DMS153 (cell line): ENCODE results near the gene MRPS7.

Experiments
- DNase-seq: peaks from one replicate; lab custom pipeline; 2025; lab: John Stamatoyannopoulos, UW

Gene MRPS7

GRCh38 chr17:75261336-75262111 is at the start of gene MRPS7, which contains the start of gene GGA3:
MRPS7 (plus strand) TSS chr17:75261879; CDS start chr17:75261901, 22 bp downstream.
GGA3 (minus strand) TSS chr17:75261606; CDS start chr17:75261587, 19 bp downstream.
- DNase-seq, result peak; percentile 83

GRCh38 chr17:75218131-75218530 is 43.5 kb upstream of the MRPS7 start:
- no peak for DNase-seq

- no peak for DNase-seq
Measured at GRCh38 chr17:75219815-75220214, 41.9 kb upstream of the MRPS7 start.

- DNase-seq, result no peak
Measured at GRCh38 chr17:75225016-75225415, 36.7 kb upstream of the MRPS7 start.

- DNase-seq, result no peak
Measured at GRCh38 chr17:75227729-75228128, 34.0 kb upstream of the MRPS7 start.

GRCh38 chr17:75228305-75228704 is 33.4 kb upstream of the MRPS7 start:
- DNase-seq, result no peak

- DNase-seq, result no peak
Measured at GRCh38 chr17:75228847-75229246, 32.8 kb upstream of the MRPS7 start.

GRCh38 chr17:75231071-75231470 is 30.6 kb upstream of the MRPS7 start:
- DNase-seq, result no peak

- no peak for DNase-seq
Measured at GRCh38 chr17:75231741-75232464, 29.8 kb upstream of the MRPS7 start.

GRCh38 chr17:75232786-75233185 is 28.9 kb upstream of the MRPS7 start:
- DNase-seq, result no peak

GRCh38 chr17:75237100-75238014 is 24.3 kb upstream of the MRPS7 start:
- DNase-seq, result no peak

GRCh38 chr17:75238020-75238580 is 23.6 kb upstream of the MRPS7 start:
- no peak for DNase-seq

- peak; percentile 9 for DNase-seq
Measured at GRCh38 chr17:75238684-75239191, 22.9 kb upstream of the MRPS7 start.

GRCh38 chr17:75239214-75239613 is 22.5 kb upstream of the MRPS7 start:
- DNase-seq, result no peak

- DNase-seq, result no peak
Measured at GRCh38 chr17:75239778-75240393, 21.8 kb upstream of the MRPS7 start.

- no peak for DNase-seq
Measured at GRCh38 chr17:75240394-75241142, 21.1 kb upstream of the MRPS7 start.

- DNase-seq, result no peak
Measured at GRCh38 chr17:75241143-75241430, 20.6 kb upstream of the MRPS7 start.

GRCh38 chr17:75241502-75241901 is 20.2 kb upstream of the MRPS7 start:
- no peak for DNase-seq

GRCh38 chr17:75241996-75242460 is 19.7 kb upstream of the MRPS7 start:
- no peak for DNase-seq

- DNase-seq, result no peak
Measured at GRCh38 chr17:75242461-75243042, 19.1 kb upstream of the MRPS7 start.
